ENCODE measurements around the gene UNC13B.

The UNC13B gene

GRCh38 chr9:35452481-35452880, 290.7 kb downstream of the UNC13B start:
- DNase-seq, result no peak

- DNase-seq, result no peak
Measured at GRCh38 chr9:35453786-35454185, 292.0 kb downstream of the UNC13B start.
